CD14-positive monocyte (primary cell): Measurements from ENCODE around the gene XXYLT1. TPM values are rescaled to one million over a fixed set of nuclear protein-coding genes. Genes with fewer than 3 reads are reported as not detected.

Experiments used
- DNase-seq, 3 donors: peaks; one replicate each; pipeline ENCODE4 v3.0.0-alpha.2; 2011 to 2022
- H2AFZ ChIP-seq: 2 replicates; pipeline ENCODE4 v1.6.0; 2012; ENCODE audit warnings: mild to moderate bottlenecking, low read depth, low read length, inconsistent platforms; ENCODE audit not compliant: insufficient read depth, poor library complexity, severe bottlenecking
- H3K27ac ChIP-seq, 2 donors: 1 replicate in 1 of 2; 2 replicates in 1 of 2; pipeline ENCODE4 v1.5.1; 2012 to 2013; ENCODE audit warnings: low read length in 2 of 2, control low read depth in 1 of 2, inconsistent platforms in 1 of 2, low read depth in 1 of 2, mild to moderate bottlenecking in 1 of 2
- H3K27me3 ChIP-seq, 2 donors: one replicate each; pipeline versions ENCODE4 v1.6.0 to v1.6.1; 2011 to 2013; ENCODE audit warnings: low read length in 2 of 2; ENCODE audit not compliant: control insufficient read depth in 2 of 2, insufficient read depth in 2 of 2
- H3K36me3 ChIP-seq, 2 donors: replicated peaks in 1 of 2; 1 replicate in 1 of 2; 2 replicates in 1 of 2; pipeline versions ENCODE4 v1.5.1 to v1.6.1; 2012 to 2013; ENCODE audit warnings: low read length in 2 of 2, control low read depth in 1 of 2, inconsistent platforms in 1 of 2, mild to moderate bottlenecking in 1 of 2; ENCODE audit not compliant: insufficient read depth in 2 of 2, control insufficient read depth in 1 of 2
- H3K4me1 ChIP-seq, 2 donors: 1 replicate in 1 of 2; 2 replicates in 1 of 2; pipeline versions ENCODE4 v1.5.1 to v1.6.1; 2012 to 2013; ENCODE audit warnings: low read length in 2 of 2, control low read depth in 1 of 2, inconsistent platforms in 1 of 2, mild to moderate bottlenecking in 1 of 2, moderate library complexity in 1 of 2; ENCODE audit not compliant: insufficient read depth in 2 of 2, control insufficient read depth in 1 of 2
- H3K4me2 ChIP-seq: replicated peaks from 2 replicates; pipeline ENCODE3; 2012; ENCODE audit warnings: low read length, moderate library complexity, mild to moderate bottlenecking; ENCODE audit not compliant: poor library complexity, severe bottlenecking; ENCODE audit errors: extremely low read depth
- H3K4me3 ChIP-seq, 3 experiments: fragments of 200-600 bp in 1 of 3; sonication (generic) in 1 of 3; replicated peaks in 1 of 3; 1 replicate in 2 of 3; 2 replicates in 1 of 3; pipeline ENCODE4 v1.5.1; 2011 to 2013; ENCODE audit warnings: low read length in 3 of 3, mild to moderate bottlenecking in 3 of 3, control low read depth in 2 of 3, low read depth in 2 of 3, inconsistent platforms in 1 of 3, moderate library complexity in 1 of 3
- H3K79me2 ChIP-seq: 2 replicates; pipeline ENCODE4 v1.6.0; 2012; ENCODE audit warnings: mild to moderate bottlenecking, control low read depth, inconsistent platforms, low read length, moderate library complexity; ENCODE audit not compliant: insufficient read depth
- H3K9ac ChIP-seq: 2 replicates; pipeline ENCODE4 v1.6.0; 2017; ENCODE audit warnings: low read length, mild to moderate bottlenecking; ENCODE audit not compliant: insufficient read depth, poor library complexity, severe bottlenecking
- H3K9me3 ChIP-seq, 2 donors: replicated peaks in 1 of 2; 1 replicate in 1 of 2; 2 replicates in 1 of 2; pipeline versions ENCODE4 v1.5.1 to v1.6.1; 2012 to 2013; ENCODE audit warnings: low read length in 2 of 2, control low read depth in 1 of 2; ENCODE audit not compliant: control insufficient read depth in 1 of 2, insufficient read depth in 1 of 2
- H4K20me1 ChIP-seq: 2 replicates; pipeline ENCODE4 v1.6.0; 2012; ENCODE audit warnings: mild to moderate bottlenecking, low read length, control low read depth, moderate library complexity; ENCODE audit not compliant: insufficient read depth
- H3K27ac Mint-ChIP-seq, 7 donors: one replicate each; pipeline ENCODE4 v1.8.0; 2020; ENCODE audit warnings: mild to moderate bottlenecking in 7 of 7, mixed read lengths in 7 of 7, moderate library complexity in 6 of 7, inconsistent platforms in 2 of 7
- H3K27me3 Mint-ChIP-seq, 3 donors: one replicate each; pipeline ENCODE4 v1.8.0; 2021 to 2022; ENCODE audit warnings: low read depth in 3 of 3, mild to moderate bottlenecking in 3 of 3, mixed read lengths in 3 of 3, moderate library complexity in 3 of 3, inconsistent platforms in 1 of 3
- H3K36me3 Mint-ChIP-seq, 2 donors: one replicate each; pipeline ENCODE4 v1.8.0; 2020; ENCODE audit warnings: mixed read lengths in 2 of 2, inconsistent platforms in 1 of 2, mild to moderate bottlenecking in 1 of 2
- H3K4me1 Mint-ChIP-seq: one replicate; pipeline ENCODE4 v1.8.0; 2020; ENCODE audit warnings: mild to moderate bottlenecking, mixed read lengths
- H3K4me3 Mint-ChIP-seq, 2 donors: one replicate each; pipeline ENCODE4 v1.8.0; 2020; ENCODE audit warnings: mild to moderate bottlenecking in 2 of 2, mixed read lengths in 2 of 2, moderate library complexity in 1 of 2
- H3K9me3 Mint-ChIP-seq, 7 donors: one replicate each; pipeline ENCODE4 v1.8.0; 2020 to 2022; ENCODE audit warnings: mixed read lengths in 7 of 7, mild to moderate bottlenecking in 6 of 7, moderate library complexity in 6 of 7, inconsistent platforms in 2 of 7
- WGBS: methylation state at CpG from one replicate; pipeline ENCODE4 v1.1.5; 2013; ENCODE audit warnings: missing lambda C conversion rate; ENCODE audit not compliant: insufficient coverage; 5-methylcytosine and 5-hydroxymethylcytosine counted together
- intact Hi-C, 2 donors: fragments of 100-400 bp; cut with micrococcal nuclease; formaldehyde crosslinking; loops; one replicate each; pipeline versions ENCODE4 v1.15.0 to v1.15.1; 2023
- polyA plus RNA-seq, 3 donors: library from polyadenylated mRNA; depleted of rRNA in 1 of 3; unstranded in 2 of 3; stranded (reverse) in 1 of 3; fragments of 300-500 nt in 2 of 3; fragments of >200 nt in 1 of 3; fragmentation: Illumina TruSeq in 2 of 3; gene quantifications; 1 replicate in 2 of 3; 2 replicates in 1 of 3; pipeline ENCODE4 v1.2.3, GENCODE V29; 2012 to 2021
- TF ChIP-seq, protein P1 (sequence below): fragments of 200-600 bp; IDR thresholded peaks from one replicate; pipeline ENCODE4 v1.8.0; 2022; ENCODE audit warnings: antibody characterized with exemption, mild to moderate bottlenecking

The XXYLT1 gene
- polyA plus RNA-seq, 3 donors, result 11.8 to 13.5 (median 13.2) TPM

GRCh38 chr3:195208631-195209030, 62.3 kb downstream of the XXYLT1 start:
- Histone ChIP-seq H3K79me2 (no peaks in the 10 kb centered on the region), H3K36me3 (no peaks in the 10 kb centered on the region), H3K27ac (no peak overlapping the region), H3K4me3 (no peak overlapping the region), H3K27me3 (no peaks in the 10 kb centered on the region), H3K9me3 (no peaks in the 10 kb centered on the region), H4K20me1 (peaks cover 11% of the 10 kb centered on the region), H3K4me2 (no peak overlapping the region), H3K4me1 (peaks cover 9 to 16% of the 10 kb centered on the region in 2 donors), H3K9ac (no peak overlapping the region), H2AFZ (no peak overlapping the region)
- 100% methylated on average over 2 of the region's 7 CpGs for WGBS
- Mint-ChIP-seq H3K27ac (no peak overlapping the region), H3K4me1 (peaks cover 23% of the 10 kb centered on the region), H3K4me3 (no peak overlapping the region), H3K9me3 (peaks cover 0 to 8% (median 0%) of the 10 kb centered on the region in 7 donors), H3K27me3 (peaks cover 0 to 4% (median 3%) of the 10 kb centered on the region in 3 donors), H3K36me3 (peaks cover 2 to 4% of the 10 kb centered on the region in 2 donors)
- no peak for DNase-seq
- TF ChIP-seq, protein P1, sequence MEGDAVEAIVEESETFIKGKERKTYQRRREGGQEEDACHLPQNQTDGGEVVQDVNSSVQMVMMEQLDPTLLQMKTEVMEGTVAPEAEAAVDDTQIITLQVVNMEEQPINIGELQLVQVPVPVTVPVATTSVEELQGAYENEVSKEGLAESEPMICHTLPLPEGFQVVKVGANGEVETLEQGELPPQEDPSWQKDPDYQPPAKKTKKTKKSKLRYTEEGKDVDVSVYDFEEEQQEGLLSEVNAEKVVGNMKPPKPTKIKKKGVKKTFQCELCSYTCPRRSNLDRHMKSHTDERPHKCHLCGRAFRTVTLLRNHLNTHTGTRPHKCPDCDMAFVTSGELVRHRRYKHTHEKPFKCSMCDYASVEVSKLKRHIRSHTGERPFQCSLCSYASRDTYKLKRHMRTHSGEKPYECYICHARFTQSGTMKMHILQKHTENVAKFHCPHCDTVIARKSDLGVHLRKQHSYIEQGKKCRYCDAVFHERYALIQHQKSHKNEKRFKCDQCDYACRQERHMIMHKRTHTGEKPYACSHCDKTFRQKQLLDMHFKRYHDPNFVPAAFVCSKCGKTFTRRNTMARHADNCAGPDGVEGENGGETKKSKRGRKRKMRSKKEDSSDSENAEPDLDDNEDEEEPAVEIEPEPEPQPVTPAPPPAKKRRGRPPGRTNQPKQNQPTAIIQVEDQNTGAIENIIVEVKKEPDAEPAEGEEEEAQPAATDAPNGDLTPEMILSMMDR, result no peak
- intact Hi-C loops, result no loop called here

GRCh38 chr3:195208183-195208582, 62.8 kb downstream of the XXYLT1 start:
- no peak overlapping the region for H3K4me3 Mint-ChIP-seq
- H3K27me3 Mint-ChIP-seq, result peaks cover 0 to 4% (median 3%) of the 10 kb centered on the region in 3 donors
- H3K36me3 Mint-ChIP-seq, result peaks cover 3 to 5% of the 10 kb centered on the region in 2 donors
- WGBS, result 87% methylated on average over 4 of the region's 9 CpGs
- Histone ChIP-seq H3K79me2 (no peaks in the 10 kb centered on the region), H3K27me3 (no peaks in the 10 kb centered on the region), H3K9me3 (no peaks in the 10 kb centered on the region), H3K4me3 (no peak overlapping the region), H2AFZ (no peak overlapping the region), H3K4me2 (no peak overlapping the region), H4K20me1 (peaks cover 14% of the 10 kb centered on the region), H3K27ac (no peak overlapping the region), H3K36me3 (no peaks in the 10 kb centered on the region), H3K9ac (no peak overlapping the region), H3K4me1 (peaks cover 9 to 16% of the 10 kb centered on the region in 2 donors)
- TF ChIP-seq, protein P1, result no peak
- H3K9me3 Mint-ChIP-seq, result peaks cover 0 to 3% (median 0%) of the 10 kb centered on the region in 7 donors
- peaks cover 25% of the 10 kb centered on the region for H3K4me1 Mint-ChIP-seq
- DNase-seq, result no peak
- no peak overlapping the region for H3K27ac Mint-ChIP-seq
- intact Hi-C loops, result no loop called here
